Mesothelial cell of epicardium (in vitro differentiated cells): ENCODE results near the gene UPF1. TPM values are rescaled to one million over a fixed set of nuclear protein-coding genes. Genes with fewer than 3 reads are reported as not detected.
A peak's percentile ranks its signal among the peaks of the same experiment; 100 is the strongest.

Source experiments
- DNase-seq, 2 experiments: peaks; one replicate each; pipeline ENCODE4 v3.0.0; 2021; ENCODE audit warnings: low spot score in 2 of 2; ENCODE audit not compliant: unreplicated experiment in 2 of 2
- H3K27ac Mint-ChIP-seq: 2 replicates; pipeline ENCODE4 v1.8.0; 2021; ENCODE audit warnings: mixed read lengths
- H3K27me3 Mint-ChIP-seq: 2 replicates; pipeline ENCODE4 v1.8.0; 2021; ENCODE audit warnings: low read depth, mixed read lengths
- H3K36me3 Mint-ChIP-seq: 2 replicates; pipeline ENCODE4 v1.8.0; 2021; ENCODE audit warnings: mixed read lengths
- H3K4me1 Mint-ChIP-seq: 2 replicates; pipeline ENCODE4 v1.8.0; 2021; ENCODE audit warnings: mixed read lengths
- H3K4me3 Mint-ChIP-seq: 2 replicates; pipeline ENCODE4 v1.8.0; 2021; ENCODE audit warnings: mild to moderate bottlenecking, moderate library complexity, mixed read lengths
- H3K9me3 Mint-ChIP-seq: 2 replicates; pipeline ENCODE4 v1.8.0; 2021; ENCODE audit warnings: mixed read lengths
- total RNA-seq: library from RNA; stranded (reverse); gene quantifications from 3 replicates; pipeline ENCODE4 v1.2.1, GENCODE V29; 2021
- TF ChIP-seq, protein P1 (sequence below): fragments of 200-600 bp; sonication (generic); IDR thresholded peaks from one replicate; pipeline ENCODE4 v1.5.0; 2021; ENCODE audit warnings: antibody characterized with exemption; ENCODE audit not compliant: unreplicated experiment

UPF1 gene
- total RNA-seq, 1 donor from 2014 or later: 73.3 TPM

DNA sequence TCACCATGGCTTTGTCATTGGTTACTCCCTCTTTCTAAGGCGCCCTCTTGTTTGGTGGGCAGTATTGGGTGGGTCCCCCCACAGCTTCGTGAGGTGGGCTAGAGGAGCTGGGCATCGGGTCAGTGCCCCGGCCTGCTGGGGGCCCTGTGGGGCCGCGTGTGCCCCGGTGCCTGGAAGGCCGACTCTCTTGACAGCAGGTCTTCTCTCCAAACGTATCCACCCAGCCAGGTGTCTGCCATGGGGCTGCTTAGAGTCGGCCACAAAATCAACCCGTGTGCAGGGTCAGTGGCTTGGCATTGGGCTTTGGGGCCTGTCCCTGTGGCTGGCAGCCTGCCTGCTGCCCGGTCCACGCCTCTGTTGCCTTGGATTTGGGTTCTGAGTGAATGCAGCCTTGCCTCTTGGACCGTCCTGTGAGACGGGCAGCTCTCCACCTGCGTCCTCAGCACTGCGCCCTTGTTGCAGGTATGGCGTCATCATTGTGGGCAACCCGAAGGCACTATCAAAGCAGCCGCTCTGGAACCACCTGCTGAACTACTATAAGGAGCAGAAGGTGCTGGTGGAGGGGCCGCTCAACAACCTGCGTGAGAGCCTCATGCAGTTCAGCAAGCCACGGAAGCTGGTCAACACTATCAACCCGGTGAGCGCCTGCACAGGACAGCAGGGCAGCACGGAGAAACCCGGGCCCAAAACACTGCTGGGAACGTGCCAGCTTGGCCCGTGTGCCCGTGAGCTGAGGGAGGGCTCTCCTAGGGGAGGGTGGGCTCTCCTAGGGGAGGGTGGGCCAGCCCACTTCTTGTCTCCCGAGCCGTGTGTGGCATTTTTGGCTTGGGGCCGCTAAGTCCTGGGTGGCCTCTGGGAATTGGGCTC is 31.4 kb downstream of the UPF1 start:
- Mint-ChIP-seq H3K36me3 (peaks cover 24% of the 10 kb centered on the region), H3K4me3 (no peak overlapping the region), H3K27me3 (no peaks in the 10 kb centered on the region), H3K27ac (no peak overlapping the region), H3K9me3 (no peaks in the 10 kb centered on the region), H3K4me1 (no peaks in the 10 kb centered on the region)
- no peak for DNase-seq
- TF ChIP-seq, protein P1, sequence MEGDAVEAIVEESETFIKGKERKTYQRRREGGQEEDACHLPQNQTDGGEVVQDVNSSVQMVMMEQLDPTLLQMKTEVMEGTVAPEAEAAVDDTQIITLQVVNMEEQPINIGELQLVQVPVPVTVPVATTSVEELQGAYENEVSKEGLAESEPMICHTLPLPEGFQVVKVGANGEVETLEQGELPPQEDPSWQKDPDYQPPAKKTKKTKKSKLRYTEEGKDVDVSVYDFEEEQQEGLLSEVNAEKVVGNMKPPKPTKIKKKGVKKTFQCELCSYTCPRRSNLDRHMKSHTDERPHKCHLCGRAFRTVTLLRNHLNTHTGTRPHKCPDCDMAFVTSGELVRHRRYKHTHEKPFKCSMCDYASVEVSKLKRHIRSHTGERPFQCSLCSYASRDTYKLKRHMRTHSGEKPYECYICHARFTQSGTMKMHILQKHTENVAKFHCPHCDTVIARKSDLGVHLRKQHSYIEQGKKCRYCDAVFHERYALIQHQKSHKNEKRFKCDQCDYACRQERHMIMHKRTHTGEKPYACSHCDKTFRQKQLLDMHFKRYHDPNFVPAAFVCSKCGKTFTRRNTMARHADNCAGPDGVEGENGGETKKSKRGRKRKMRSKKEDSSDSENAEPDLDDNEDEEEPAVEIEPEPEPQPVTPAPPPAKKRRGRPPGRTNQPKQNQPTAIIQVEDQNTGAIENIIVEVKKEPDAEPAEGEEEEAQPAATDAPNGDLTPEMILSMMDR: no peak

DNA sequence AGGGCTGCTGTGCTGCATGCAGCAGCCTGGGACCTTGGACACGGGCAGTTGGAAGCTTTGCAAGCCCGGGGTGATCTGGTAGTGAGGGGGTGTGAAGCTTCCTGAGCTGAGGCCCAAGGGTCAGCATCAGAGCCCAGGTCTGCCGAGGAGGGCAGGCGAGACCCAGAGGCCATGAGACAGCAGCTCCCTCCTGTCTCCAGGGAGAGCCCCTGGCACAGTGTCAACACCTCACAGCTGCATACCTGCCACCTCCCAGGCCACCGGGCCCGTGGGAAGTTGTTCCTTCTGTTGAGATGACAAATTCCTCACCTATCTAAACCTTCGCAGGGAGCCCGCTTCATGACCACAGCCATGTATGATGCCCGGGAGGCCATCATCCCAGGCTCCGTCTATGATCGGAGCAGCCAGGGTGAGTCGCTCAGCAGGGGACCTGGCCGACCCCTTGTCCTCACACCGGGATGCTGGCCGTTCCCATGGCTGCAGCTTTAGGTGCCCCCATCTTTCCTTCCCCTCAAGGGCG is 32.1 kb downstream of the UPF1 start:
- H3K27ac Mint-ChIP-seq: no peak overlapping the region
- no peak overlapping the region for H3K4me3 Mint-ChIP-seq
- no peak for DNase-seq
- TF ChIP-seq, protein P1: no peak
- H3K4me1 Mint-ChIP-seq: no peaks in the 10 kb centered on the region
- no peaks in the 10 kb centered on the region for H3K9me3 Mint-ChIP-seq
- H3K27me3 Mint-ChIP-seq: no peaks in the 10 kb centered on the region
- H3K36me3 Mint-ChIP-seq: peaks cover 23% of the 10 kb centered on the region

DNA sequence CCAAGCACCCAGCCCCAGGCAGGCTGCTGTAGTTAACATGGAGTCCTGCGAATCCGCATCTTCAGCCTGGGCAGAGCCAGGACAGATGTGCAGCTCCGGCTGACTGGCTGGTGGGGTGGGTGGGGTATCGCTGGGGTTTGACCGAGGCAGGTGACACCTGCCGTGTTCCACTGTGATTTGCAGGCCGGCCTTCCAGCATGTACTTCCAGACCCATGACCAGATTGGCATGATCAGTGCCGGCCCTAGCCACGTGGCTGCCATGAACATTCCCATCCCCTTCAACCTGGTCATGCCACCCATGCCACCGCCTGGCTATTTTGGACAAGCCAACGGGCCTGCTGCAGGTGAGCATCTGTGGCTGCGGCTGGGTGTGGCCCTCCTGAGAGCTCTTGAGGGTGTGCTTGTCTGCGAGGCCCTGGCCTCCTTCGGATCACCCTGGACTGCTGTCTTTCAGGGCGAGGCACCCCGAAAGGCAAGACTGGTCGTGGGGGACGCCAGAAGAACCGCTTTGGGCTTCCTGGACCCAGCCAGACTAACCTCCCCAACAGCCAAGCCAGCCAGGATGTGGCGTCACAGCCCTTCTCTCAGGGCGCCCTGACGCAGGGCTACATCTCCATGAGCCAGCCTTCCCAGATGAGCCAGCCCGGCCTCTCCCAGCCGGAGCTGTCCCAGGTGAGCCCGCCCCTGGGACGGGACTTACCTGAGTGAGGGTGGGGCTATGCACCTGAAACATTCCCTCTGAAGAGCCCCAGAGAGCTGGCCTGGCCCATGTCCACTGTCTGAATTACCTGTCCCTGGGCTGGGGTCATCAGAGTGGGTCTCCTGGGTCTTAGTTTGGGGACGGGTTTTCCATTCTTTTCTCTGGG is 33.6 kb downstream of the UPF1 start:
- Mint-ChIP-seq H3K4me3 (no peak overlapping the region), H3K27ac (no peak overlapping the region), H3K4me1 (no peaks in the 10 kb centered on the region), H3K9me3 (no peaks in the 10 kb centered on the region), H3K27me3 (no peaks in the 10 kb centered on the region), H3K36me3 (peaks cover 22% of the 10 kb centered on the region)
- TF ChIP-seq, protein P1: no peak
- no peak for DNase-seq

DNA sequence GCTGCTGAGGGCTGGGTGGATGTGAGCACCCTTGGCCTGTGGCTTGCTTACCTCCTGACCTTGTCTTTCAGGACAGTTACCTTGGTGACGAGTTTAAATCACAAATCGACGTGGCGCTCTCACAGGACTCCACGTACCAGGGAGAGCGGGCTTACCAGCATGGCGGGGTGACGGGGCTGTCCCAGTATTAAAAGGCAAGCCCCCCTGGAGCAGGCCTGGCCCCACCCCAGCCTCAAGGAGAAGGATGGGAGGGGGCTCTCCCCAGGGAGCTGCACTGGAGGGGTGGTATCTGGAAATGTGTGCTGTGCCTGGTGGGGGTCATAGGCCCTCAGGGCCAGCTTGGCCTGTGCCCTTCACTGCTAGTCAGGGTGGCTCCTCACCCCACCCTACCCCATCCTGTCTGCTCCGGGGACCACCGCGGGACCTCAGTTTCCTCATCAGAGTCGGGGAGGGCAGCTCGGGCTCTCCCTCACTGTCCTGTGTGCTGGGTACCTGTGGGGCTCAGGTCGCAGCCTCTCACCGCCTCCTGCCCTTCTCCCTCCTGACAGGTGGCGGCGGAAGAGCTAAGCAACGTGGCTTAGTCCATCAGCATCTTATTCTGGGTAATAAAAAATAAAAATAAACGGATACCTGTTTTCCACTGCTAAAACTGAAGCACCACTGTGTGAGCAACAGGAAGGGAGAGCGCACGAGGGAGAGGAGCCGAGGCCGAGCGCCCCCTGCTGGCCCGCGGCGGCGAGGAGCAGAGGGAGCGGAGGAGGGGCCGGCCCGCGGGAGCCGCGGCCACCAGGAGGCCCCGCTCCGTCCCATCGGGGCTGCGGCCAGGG is 34.4 kb downstream of the UPF1 start:
- Mint-ChIP-seq H3K27me3 (no peaks in the 10 kb centered on the region), H3K4me1 (no peaks in the 10 kb centered on the region), H3K9me3 (no peaks in the 10 kb centered on the region), H3K27ac (no peak overlapping the region), H3K36me3 (peaks cover 18% of the 10 kb centered on the region), H3K4me3 (no peak overlapping the region)
- peak; percentile 65 to 85 for DNase-seq
- TF ChIP-seq, protein P1: peak; percentile 92

DNA sequence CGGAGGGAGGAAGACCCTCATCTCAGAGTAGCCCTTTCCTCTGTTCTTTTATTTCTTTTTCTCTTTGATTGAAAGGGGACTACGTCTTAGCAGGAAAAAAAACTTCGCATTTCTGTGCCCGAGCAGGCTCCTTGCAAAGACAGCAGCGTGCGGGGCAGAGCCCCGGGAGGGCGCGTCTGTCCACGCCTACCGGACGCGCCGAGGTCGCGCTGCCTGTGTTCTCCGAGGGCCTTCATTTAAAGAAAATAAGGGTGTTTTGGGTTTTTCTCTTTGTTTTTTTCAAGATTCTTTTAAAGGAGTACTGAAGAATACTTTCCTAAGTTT is 35.0 kb downstream of the UPF1 start:
- Mint-ChIP-seq H3K27ac (no peak overlapping the region), H3K9me3 (no peaks in the 10 kb centered on the region), H3K36me3 (peaks cover 19% of the 10 kb centered on the region), H3K27me3 (no peaks in the 10 kb centered on the region), H3K4me1 (no peaks in the 10 kb centered on the region), H3K4me3 (no peak overlapping the region)
- DNase-seq: no peak
- TF ChIP-seq, protein P1: no peak
